ENCODE data around the gene SH2D2A.
A peak's percentile ranks its signal among the peaks of the same experiment; 100 is the strongest.

The SH2D2A gene

GRCh38 chr1:156773607-156774006, 43.0 kb downstream of the SH2D2A start:
- TF ChIP-seq ZFX (IDR thresholded peaks at IDR 0.05) (no peak), CTCF (conservative IDR thresholded peaks at IDR 0.05) (no peak)
- no peak overlapping the region for H3K27ac ChIP-seq

DNA sequence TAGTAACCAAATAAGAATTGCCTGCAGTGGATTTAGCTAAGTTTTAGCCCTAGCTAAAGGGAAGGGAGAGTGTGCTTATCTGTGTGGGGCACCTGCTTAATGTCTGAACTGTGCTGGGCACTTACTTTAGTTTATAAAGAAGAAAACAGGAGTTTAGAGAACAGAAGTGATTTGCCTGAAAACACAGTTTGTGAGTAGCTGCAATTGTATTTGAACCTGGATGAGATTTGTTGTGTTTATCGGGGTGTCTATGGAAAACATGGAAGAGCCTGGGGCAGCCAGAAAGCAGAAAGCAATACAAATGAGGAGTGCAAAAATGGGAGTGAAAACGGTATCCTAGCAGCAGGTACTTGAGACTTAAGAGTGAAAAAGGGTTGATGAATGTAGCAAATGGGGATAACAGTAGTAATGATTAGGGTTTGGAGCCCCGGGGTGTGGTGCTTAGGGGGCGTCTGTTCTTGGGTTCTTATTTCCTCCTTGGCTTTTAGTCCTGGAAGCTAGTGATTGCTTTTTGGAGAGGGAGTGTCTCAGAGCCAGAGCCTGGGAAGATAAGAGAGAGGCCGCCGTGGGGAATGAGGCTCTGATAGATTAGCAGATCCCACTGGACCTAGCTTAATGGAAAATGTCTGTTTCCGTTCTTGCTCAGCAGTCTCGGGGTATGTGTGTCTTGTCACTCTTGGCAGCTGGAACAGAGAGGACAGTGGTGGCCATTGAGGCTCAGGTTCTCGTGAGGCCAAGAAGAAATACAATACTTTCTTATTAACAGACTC, 43.7 kb downstream of the SH2D2A start:
- no peak overlapping the region for H3K27ac ChIP-seq
- TF ChIP-seq ZFX (IDR thresholded peaks at IDR 0.05), result no peak
- TF ChIP-seq CTCF (conservative IDR thresholded peaks at IDR 0.05), result no peak

DNA sequence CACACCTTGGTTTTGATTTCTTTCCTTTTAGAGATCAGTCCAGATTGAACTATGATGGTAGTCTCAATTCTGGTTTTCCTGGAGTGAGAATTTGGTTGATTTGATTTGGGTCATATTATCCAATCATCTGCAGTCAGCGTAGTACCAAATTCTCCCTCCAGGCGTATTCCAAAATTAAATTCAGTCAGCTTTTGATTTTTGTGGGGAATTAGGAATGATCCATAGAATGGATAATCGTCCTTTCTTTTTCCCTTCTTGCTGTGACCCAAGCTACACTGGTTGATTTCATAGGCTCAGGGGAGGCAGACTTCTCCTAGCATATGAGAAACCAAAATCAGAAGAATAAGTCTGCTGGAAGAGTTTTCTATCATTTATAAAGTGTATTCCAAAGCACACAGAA, 44.4 kb downstream of the SH2D2A start:
- no peak overlapping the region for H3K27ac ChIP-seq
- TF ChIP-seq ZFX (IDR thresholded peaks at IDR 0.05) (no peak), CTCF (conservative IDR thresholded peaks at IDR 0.05) (no peak)

DNA sequence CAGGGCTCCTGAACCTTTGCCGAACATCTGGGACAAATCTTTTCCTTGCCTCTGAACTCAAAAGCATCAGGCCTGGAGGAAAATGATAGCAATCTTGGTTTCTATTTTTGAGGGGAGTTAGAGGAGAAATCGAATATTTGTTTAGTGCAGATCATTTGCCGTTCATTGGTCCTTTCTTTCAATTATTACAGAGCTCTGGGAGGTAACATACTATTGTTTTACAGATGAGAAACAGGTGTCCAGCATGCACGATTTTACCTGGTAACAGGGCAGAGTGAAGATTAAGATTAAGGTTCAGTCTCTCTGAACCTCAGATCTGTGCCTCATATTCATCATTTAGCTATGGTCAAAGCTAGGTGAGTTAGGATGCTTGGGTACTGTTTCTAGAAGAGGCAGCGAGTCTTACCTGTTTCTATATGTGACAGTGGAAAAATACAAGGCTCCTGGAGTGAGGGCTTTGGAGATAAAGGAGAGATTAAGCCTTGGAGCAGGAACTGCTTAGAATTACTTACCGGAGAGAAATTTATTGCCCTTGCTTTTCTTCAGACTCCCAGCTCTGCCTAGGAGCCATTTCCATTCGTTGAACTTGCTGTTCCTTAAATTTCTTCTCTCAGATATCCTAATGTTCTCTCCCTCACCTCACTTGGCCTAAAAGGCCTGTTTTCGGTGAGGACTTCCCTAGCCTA, 47.9 kb downstream of the SH2D2A start:
- H3K27ac ChIP-seq, result peak overlapping the region; percentile 89
- TF ChIP-seq ZFX (IDR thresholded peaks at IDR 0.05) (no peak), CTCF (conservative IDR thresholded peaks at IDR 0.05) (no peak)

- peak; percentile 80 for TF ChIP-seq ZFX (IDR thresholded peaks at IDR 0.05)
- TF ChIP-seq CTCF (conservative IDR thresholded peaks at IDR 0.05), result no peak
- peak overlapping the region; percentile 89 for H3K27ac ChIP-seq
These were observed 48.6 kb downstream of the SH2D2A start for GRCh38 chr1:156767879-156768604.

GRCh38 chr1:156767101-156767878, 49.4 kb downstream of the SH2D2A start, which contains the start of gene PRCC:
Gene PRCC (plus strand): TSS chr1:156767535. CDS start chr1:156767772, 237 bp downstream.
- H3K27ac ChIP-seq, result peak within 1 kb of the TSS; percentile 89
- TF ChIP-seq ZFX (IDR thresholded peaks at IDR 0.05), result peak; percentile 100
- no peak for TF ChIP-seq CTCF (conservative IDR thresholded peaks at IDR 0.05)
